SK-N-SH (cell line): ENCODE data around the gene PEDS1.

Experiments used
- ELF1 ChIP-seq: IDR thresholded peaks from 2 replicates; pipeline ENCODE4 v1.4.0; 2012
- MAX ChIP-seq: IDR thresholded peaks from 2 replicates; pipeline ENCODE4 v1.4.0; 2012; ENCODE audit warnings: low read depth
- TAF1 ChIP-seq: IDR thresholded peaks from 2 replicates; pipeline ENCODE4 v1.6.1; 2012; ENCODE audit warnings: low read depth, mild to moderate bottlenecking, low read length, moderate library complexity, borderline replicate concordance
- TCF12 ChIP-seq: IDR thresholded peaks from 2 replicates; pipeline ENCODE4 v1.4.0; 2012
- YY1 ChIP-seq: IDR thresholded peaks from 2 replicates; pipeline ENCODE4 v1.4.0; 2012; ENCODE audit warnings: low read depth, mild to moderate bottlenecking
- TF ChIP-seq, protein P1 (sequence below): fragments of 200-600 bp; sonication (generic); IDR thresholded peaks from 2 replicates; pipeline ENCODE4 v1.6.1; 2017; ENCODE audit warnings: antibody characterized with exemption, mild to moderate bottlenecking, moderate library complexity

DNA sequence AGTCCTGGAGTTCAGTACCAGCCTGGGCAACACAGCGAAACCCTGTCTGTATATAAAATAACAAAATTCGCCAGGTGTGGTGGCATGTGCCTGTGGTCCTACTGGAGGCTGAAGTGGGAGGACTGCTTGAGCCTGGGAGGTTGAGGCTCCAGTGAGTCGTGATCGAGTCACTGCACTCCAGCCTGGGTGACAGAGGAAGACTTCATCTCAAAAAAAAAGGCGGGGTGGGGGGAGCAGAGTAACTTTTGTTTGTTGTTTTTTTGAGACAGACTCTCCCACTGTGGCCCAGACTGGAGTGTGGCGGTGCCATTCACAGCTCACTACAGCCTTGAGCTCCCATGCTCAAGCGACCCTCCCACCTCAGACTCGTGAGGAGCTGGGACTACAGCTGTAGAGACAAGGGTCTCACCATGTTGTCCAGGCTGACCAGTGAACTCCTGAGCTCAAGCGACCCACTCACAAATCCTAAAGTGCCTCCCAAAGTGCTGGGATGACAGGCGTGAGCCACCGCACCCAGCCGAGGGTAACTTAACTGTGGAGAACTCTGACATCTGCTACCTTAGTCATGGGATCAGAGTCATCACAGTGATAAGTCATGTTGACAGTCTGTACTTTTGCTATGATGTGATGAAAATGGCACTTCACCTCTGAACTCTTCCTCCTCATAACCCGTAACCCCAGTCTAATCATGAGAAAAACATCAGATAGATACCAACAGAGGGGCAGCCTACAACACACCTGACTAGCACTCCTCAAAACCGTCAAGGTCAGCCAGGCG lies 16.5 kb downstream of the PEDS1 start:
- TF ChIP-seq ELF1: no peak
- TF ChIP-seq TAF1: no peak
- no peak for TF ChIP-seq YY1
- TF ChIP-seq, protein P1, sequence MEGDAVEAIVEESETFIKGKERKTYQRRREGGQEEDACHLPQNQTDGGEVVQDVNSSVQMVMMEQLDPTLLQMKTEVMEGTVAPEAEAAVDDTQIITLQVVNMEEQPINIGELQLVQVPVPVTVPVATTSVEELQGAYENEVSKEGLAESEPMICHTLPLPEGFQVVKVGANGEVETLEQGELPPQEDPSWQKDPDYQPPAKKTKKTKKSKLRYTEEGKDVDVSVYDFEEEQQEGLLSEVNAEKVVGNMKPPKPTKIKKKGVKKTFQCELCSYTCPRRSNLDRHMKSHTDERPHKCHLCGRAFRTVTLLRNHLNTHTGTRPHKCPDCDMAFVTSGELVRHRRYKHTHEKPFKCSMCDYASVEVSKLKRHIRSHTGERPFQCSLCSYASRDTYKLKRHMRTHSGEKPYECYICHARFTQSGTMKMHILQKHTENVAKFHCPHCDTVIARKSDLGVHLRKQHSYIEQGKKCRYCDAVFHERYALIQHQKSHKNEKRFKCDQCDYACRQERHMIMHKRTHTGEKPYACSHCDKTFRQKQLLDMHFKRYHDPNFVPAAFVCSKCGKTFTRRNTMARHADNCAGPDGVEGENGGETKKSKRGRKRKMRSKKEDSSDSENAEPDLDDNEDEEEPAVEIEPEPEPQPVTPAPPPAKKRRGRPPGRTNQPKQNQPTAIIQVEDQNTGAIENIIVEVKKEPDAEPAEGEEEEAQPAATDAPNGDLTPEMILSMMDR: no peak
- no peak for TF ChIP-seq TCF12
- TF ChIP-seq MAX: no peak
